Measurements from ENCODE around the gene NKAIN1.
"Not testable (repeated sequence)": the region's sequence is repeated elsewhere in the genome, so short reads cannot be mapped to it uniquely, and the experiment has no call there.

The NKAIN1 gene

GRCh38 chr1:31239653-31240241, at the start of gene NKAIN1:
NKAIN1 (minus strand) TSS chr1:31239887; CDS start chr1:31239547, 340 bp downstream.
- Histone ChIP-seq H3K9me3 (ENCODE audit: low read length) (no peaks in the 10 kb centered on the region), H3K27me3 (ENCODE audit: insufficient read depth, low read length) (peaks cover 23% of the 10 kb centered on the region), H3K9me2 (ENCODE audit: low read depth, low read length) (no peaks in the 10 kb centered on the region), H2AFZ (ENCODE audit: low read length) (no peak within 1 kb of the TSS), H3K36me3 (ENCODE audit: insufficient read depth, low read length) (no peaks in the 10 kb centered on the region), H3K4me3 (ENCODE audit: low read depth, low read length, poor library complexity, severe bottlenecking) (no peak within 1 kb of the TSS), H3K4me1 (ENCODE audit: insufficient read depth, low read length, severe bottlenecking) (no peaks in the 10 kb centered on the region), H3K4me2 (ENCODE audit: low read length) (no peak within 1 kb of the TSS), H4K20me1 (ENCODE audit: insufficient read depth, low read length) (no peaks in the 10 kb centered on the region), H3F3A (ENCODE audit: insufficient read depth, low read length) (no peaks in the 10 kb centered on the region), H3K27ac (ENCODE audit: low read depth, low read length, poor library complexity, severe bottlenecking) (no peak within 1 kb of the TSS), H3K79me2 (ENCODE audit: insufficient read depth, low read length) (no peaks in the 10 kb centered on the region), H3K9ac (ENCODE audit: low read length) (no peak within 1 kb of the TSS)
- no peak for TF ChIP-seq EZH2 (IDR thresholded peaks at IDR 0.05; ENCODE audit: borderline replicate concordance, low read length)
- no peak for TF ChIP-seq CTCF (IDR thresholded peaks at IDR 0.05; ENCODE audit: low read length)

GRCh38 chr1:31289021-31289420, 49.3 kb upstream of the NKAIN1 start:
- no peak overlapping the region for H3K4me2 ChIP-seq (ENCODE audit: low read length)
- no peak for TF ChIP-seq EZH2 (IDR thresholded peaks at IDR 0.05; ENCODE audit: borderline replicate concordance, low read length)
- no peak for TF ChIP-seq CTCF (IDR thresholded peaks at IDR 0.05; ENCODE audit: low read length)
- H3F3A ChIP-seq (ENCODE audit: insufficient read depth, low read length), result no peaks in the 10 kb centered on the region
- H3K27me3 ChIP-seq (ENCODE audit: insufficient read depth, low read length), result no peaks in the 10 kb centered on the region
- H3K79me2 ChIP-seq (ENCODE audit: insufficient read depth, low read length), result no peaks in the 10 kb centered on the region
- H3K4me1 ChIP-seq (ENCODE audit: insufficient read depth, low read length, severe bottlenecking), result no peaks in the 10 kb centered on the region
- no peak overlapping the region for H2AFZ ChIP-seq (ENCODE audit: low read length)
- no peak overlapping the region for H3K27ac ChIP-seq (ENCODE audit: low read depth, low read length, poor library complexity, severe bottlenecking)
- H3K4me3 ChIP-seq (ENCODE audit: low read depth, low read length, poor library complexity, severe bottlenecking), result no peak overlapping the region
- no peaks in the 10 kb centered on the region for H3K9me2 ChIP-seq (ENCODE audit: low read depth, low read length)
- H3K36me3 ChIP-seq (ENCODE audit: insufficient read depth, low read length), result peaks cover 88% of the 10 kb centered on the region
- no peaks in the 10 kb centered on the region for H3K9me3 ChIP-seq (ENCODE audit: low read length)
- H4K20me1 ChIP-seq (ENCODE audit: insufficient read depth, low read length), result no peaks in the 10 kb centered on the region
- H3K9ac ChIP-seq (ENCODE audit: low read length), result no peak overlapping the region

- not testable (repeated sequence) for H3K4me1 ChIP-seq (ENCODE audit: insufficient read depth, low read length, severe bottlenecking); H3K9me2 ChIP-seq (ENCODE audit: low read depth, low read length); H4K20me1 ChIP-seq (ENCODE audit: insufficient read depth, low read length); H3K9ac ChIP-seq (ENCODE audit: low read length); H3K27ac ChIP-seq (ENCODE audit: low read depth, low read length, poor library complexity, severe bottlenecking); H3K9me3 ChIP-seq (ENCODE audit: low read length); H2AFZ ChIP-seq (ENCODE audit: low read length); H3K79me2 ChIP-seq (ENCODE audit: insufficient read depth, low read length); H3K4me3 ChIP-seq (ENCODE audit: low read depth, low read length, poor library complexity, severe bottlenecking); H3F3A ChIP-seq (ENCODE audit: insufficient read depth, low read length); H3K4me2 ChIP-seq (ENCODE audit: low read length); H3K27me3 ChIP-seq (ENCODE audit: insufficient read depth, low read length)
- peaks cover 87% of the 10 kb centered on the region for H3K36me3 ChIP-seq (ENCODE audit: insufficient read depth, low read length)
Observed at GRCh38 chr1:31287791-31288190, 48.1 kb upstream of the NKAIN1 start.

- H4K20me1 ChIP-seq (ENCODE audit: insufficient read depth, low read length); H3K9me3 ChIP-seq (ENCODE audit: low read length); H3K9me2 ChIP-seq (ENCODE audit: low read depth, low read length); H3K79me2 ChIP-seq (ENCODE audit: insufficient read depth, low read length); H3K4me1 ChIP-seq (ENCODE audit: insufficient read depth, low read length, severe bottlenecking); H3K9ac ChIP-seq (ENCODE audit: low read length); H3K4me2 ChIP-seq (ENCODE audit: low read length); H3F3A ChIP-seq (ENCODE audit: insufficient read depth, low read length); H3K27ac ChIP-seq (ENCODE audit: low read depth, low read length, poor library complexity, severe bottlenecking); H2AFZ ChIP-seq (ENCODE audit: low read length); H3K4me3 ChIP-seq (ENCODE audit: low read depth, low read length, poor library complexity, severe bottlenecking); H3K27me3 ChIP-seq (ENCODE audit: insufficient read depth, low read length): not testable (repeated sequence)
- peaks cover 89% of the 10 kb centered on the region for H3K36me3 ChIP-seq (ENCODE audit: insufficient read depth, low read length)
Observed at GRCh38 chr1:31282426-31282825, 42.7 kb upstream of the NKAIN1 start.
